Muscle layer of colon (tissue), 2 donors: ENCODE results near the gene AMELX.

Experiments
- H3K27ac ChIP-seq: one replicate; pipeline ENCODE4 v1.7.0; 2013; ENCODE audit warnings: low read depth, mild to moderate bottlenecking, low read length, moderate library complexity
- H3K27me3 ChIP-seq, 2 donors: one replicate each; pipeline ENCODE4 v1.7.0; 2013; ENCODE audit warnings: low read length in 2 of 2, mild to moderate bottlenecking in 2 of 2; ENCODE audit not compliant: insufficient read depth in 2 of 2, control insufficient read depth in 1 of 2
- H3K36me3 ChIP-seq: one replicate; pipeline ENCODE4 v1.7.0; 2013; ENCODE audit warnings: mild to moderate bottlenecking, low read length; ENCODE audit not compliant: insufficient read depth
- H3K4me1 ChIP-seq: one replicate; pipeline ENCODE4 v1.7.0; 2013; ENCODE audit warnings: mild to moderate bottlenecking, low read length; ENCODE audit not compliant: insufficient read depth
- H3K4me3 ChIP-seq, 2 donors: one replicate each; pipeline ENCODE4 v1.7.0; 2013; ENCODE audit warnings: low read length in 2 of 2, low read depth in 1 of 2, mild to moderate bottlenecking in 1 of 2, moderate library complexity in 1 of 2
- H3K9ac ChIP-seq: one replicate; pipeline ENCODE4 v1.7.0; 2013; ENCODE audit warnings: low read length
- H3K9me3 ChIP-seq: one replicate; pipeline ENCODE4 v1.7.0; 2013; ENCODE audit warnings: mild to moderate bottlenecking, low read length
- donor health status: abdominal sarcoma.
- donor health status: Adenocarcinoma of cecum.

AMELX gene

DNA sequence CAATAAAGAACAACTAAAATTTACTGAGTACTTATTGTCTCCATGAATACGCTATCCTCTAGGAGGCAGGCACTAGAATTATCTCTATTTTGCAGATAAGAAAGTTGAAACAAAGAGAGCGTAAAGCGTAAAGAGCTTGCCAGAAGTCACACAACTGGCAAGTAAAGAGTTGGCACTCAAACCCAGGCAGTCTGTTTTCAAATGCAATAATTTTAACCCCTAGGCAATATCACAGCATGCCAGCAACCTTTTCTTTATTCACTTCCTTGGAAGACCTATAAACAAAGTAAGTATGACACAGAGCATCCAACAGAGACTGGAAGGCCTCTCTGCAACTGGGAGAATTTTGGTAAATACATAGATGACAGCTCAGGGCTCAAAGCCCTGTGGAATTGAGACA, 23.2 kb upstream of the AMELX start:
- Histone ChIP-seq H3K27ac (no peak overlapping the region), H3K9ac (no peak overlapping the region), H3K27me3 (no peaks in the 10 kb centered on the region), H3K9me3 (no peaks in the 10 kb centered on the region), H3K4me1 (no peaks in the 10 kb centered on the region), H3K36me3 (no peaks in the 10 kb centered on the region), H3K4me3 (no peak overlapping the region)

DNA sequence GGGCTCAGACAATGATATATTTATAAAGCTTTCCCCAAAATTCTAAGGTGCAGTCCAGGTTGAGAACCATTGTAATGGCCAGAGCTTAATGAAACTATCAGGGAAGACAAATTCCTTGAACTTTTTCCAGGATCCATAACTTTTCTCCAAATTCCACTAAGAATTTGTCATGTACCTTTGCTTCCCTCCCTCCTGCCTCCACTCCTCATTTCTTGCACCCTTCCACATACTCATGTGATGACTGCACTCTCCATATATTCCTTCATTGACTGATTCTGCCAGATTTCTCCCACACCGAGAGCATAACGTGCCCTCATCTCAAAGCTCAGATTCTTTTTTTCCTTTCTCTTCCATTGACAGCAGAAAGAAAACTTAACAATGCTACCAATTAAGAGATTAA, 20.9 kb upstream of the AMELX start:
- H3K9me3 ChIP-seq: no peaks in the 10 kb centered on the region
- no peaks in the 10 kb centered on the region for H3K36me3 ChIP-seq
- no peak overlapping the region for H3K9ac ChIP-seq
- H3K4me1 ChIP-seq: no peaks in the 10 kb centered on the region
- no peaks in the 10 kb centered on the region for H3K27me3 ChIP-seq
- no peak overlapping the region for H3K27ac ChIP-seq
- no peak overlapping the region for H3K4me3 ChIP-seq

GRCh38 chrX:11272863-11273262, 20.4 kb upstream of the AMELX start:
- no peak overlapping the region for H3K4me3 ChIP-seq

DNA sequence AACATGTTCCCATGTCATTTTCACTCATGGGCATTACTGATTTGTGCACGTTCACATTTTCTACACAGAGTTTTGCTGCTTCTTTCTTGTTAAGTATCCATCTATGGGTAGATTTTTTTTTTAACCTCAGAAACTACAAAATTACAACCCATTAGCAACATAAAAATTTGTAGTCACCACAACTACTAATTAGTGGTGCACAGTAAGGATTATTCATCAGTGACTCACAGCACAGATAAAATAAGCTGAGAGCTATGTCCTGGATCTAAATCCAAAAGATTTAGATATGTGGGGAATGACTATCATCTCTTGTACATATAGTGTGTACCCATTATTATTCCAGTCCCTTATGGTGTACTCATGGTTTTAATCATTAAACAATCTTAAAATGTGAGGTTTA, 19.7 kb upstream of the AMELX start:
- no peak overlapping the region for H3K27ac ChIP-seq
- no peak overlapping the region for H3K4me3 ChIP-seq
- no peaks in the 10 kb centered on the region for H3K27me3 ChIP-seq
- H3K9ac ChIP-seq: no peak overlapping the region
- no peaks in the 10 kb centered on the region for H3K4me1 ChIP-seq
- no peaks in the 10 kb centered on the region for H3K36me3 ChIP-seq
- H3K9me3 ChIP-seq: no peaks in the 10 kb centered on the region

More at GRCh38 chrX:11272863-11273262, 20.4 kb upstream of the AMELX start:
- H3K9me3 ChIP-seq: no peaks in the 10 kb centered on the region
- H3K27ac ChIP-seq: no peak overlapping the region
- no peaks in the 10 kb centered on the region for H3K4me1 ChIP-seq
- no peaks in the 10 kb centered on the region for H3K27me3 ChIP-seq
- H3K9ac ChIP-seq: no peak overlapping the region
- H3K36me3 ChIP-seq: no peaks in the 10 kb centered on the region

DNA sequence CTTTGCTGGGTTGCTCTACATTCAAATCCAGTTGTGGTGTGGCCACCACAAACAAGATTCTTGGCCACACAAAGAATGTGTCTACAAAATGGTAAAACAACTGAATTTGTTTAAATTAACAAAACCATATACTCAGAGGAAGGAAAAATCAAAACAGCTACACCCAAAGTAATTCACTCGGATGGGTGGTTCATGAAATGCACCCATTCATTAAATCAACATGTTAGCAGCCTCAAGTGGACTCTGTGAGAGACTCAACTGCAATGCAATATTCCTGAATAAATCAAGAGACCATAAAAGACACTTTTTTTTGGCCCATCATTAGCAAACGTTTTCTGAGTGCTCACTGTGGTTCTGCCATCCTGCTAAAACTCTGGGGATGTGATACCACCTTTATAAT, 11.2 kb upstream of the AMELX start:
- H3K27me3 ChIP-seq: no peaks in the 10 kb centered on the region
- no peaks in the 10 kb centered on the region for H3K4me1 ChIP-seq
- H3K27ac ChIP-seq: no peak overlapping the region
- H3K36me3 ChIP-seq: no peaks in the 10 kb centered on the region
- H3K9ac ChIP-seq: no peak overlapping the region
- no peaks in the 10 kb centered on the region for H3K9me3 ChIP-seq
- H3K4me3 ChIP-seq: no peak overlapping the region

GRCh38 chrX:11285651-11286050, 7.6 kb upstream of the AMELX start:
- no peaks in the 10 kb centered on the region for H3K27me3 ChIP-seq

GRCh38 chrX:11287505-11287904, 5.7 kb upstream of the AMELX start:
- Histone ChIP-seq H3K27ac (no peak overlapping the region), H3K9me3 (no peaks in the 10 kb centered on the region), H3K9ac (no peak overlapping the region), H3K4me3 (no peak overlapping the region), H3K36me3 (no peaks in the 10 kb centered on the region), H3K4me1 (no peaks in the 10 kb centered on the region), H3K27me3 (no peaks in the 10 kb centered on the region)

More at GRCh38 chrX:11285651-11286050, 7.6 kb upstream of the AMELX start:
- no peak overlapping the region for H3K27ac ChIP-seq
- H3K4me3 ChIP-seq: no peak overlapping the region
- H3K36me3 ChIP-seq: no peaks in the 10 kb centered on the region
- H3K9ac ChIP-seq: no peak overlapping the region
- no peaks in the 10 kb centered on the region for H3K4me1 ChIP-seq
- no peaks in the 10 kb centered on the region for H3K9me3 ChIP-seq

DNA sequence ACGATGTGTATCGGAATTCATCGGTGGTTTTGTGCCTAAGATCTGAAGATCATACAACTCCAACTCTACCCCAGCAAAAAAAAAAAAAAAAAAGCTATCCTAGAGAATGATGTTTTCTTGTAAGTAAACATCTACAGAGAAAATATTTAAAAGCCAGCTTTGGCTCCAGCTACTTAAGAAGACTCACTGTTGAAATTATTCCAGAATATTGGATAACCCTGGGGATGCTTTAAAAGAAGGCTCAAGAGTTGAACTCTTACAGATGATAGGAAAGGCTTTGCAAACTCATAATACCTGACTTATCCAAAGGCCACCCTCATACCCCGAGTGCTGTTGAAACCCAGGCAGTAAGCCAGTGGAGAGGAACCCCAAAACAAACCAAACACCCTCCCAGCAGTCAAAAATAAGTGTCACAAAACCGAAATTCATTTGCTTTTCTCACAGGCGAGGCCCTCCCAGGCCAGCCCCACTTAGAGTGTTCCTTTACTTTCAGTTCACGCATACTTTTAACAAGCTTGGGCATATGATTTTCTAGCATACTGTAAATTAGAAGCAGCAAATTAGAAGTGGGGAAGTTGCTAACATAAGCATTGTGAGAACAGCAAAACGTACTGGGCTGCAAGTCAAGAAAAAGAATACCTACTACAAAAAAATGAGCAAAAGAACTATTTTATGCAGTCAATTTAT, 2.7 kb upstream of the AMELX start:
- H3K4me1 ChIP-seq: no peaks in the 10 kb centered on the region
- H3K27me3 ChIP-seq: no peaks in the 10 kb centered on the region
- no peak overlapping the region for H3K4me3 ChIP-seq
- no peaks in the 10 kb centered on the region for H3K36me3 ChIP-seq
- no peak overlapping the region for H3K27ac ChIP-seq
- H3K9me3 ChIP-seq: no peaks in the 10 kb centered on the region
- no peak overlapping the region for H3K9ac ChIP-seq

- H3K4me3 ChIP-seq: no peak overlapping the region
- H3K9me3 ChIP-seq: no peaks in the 10 kb centered on the region
- H3K27me3 ChIP-seq: no peaks in the 10 kb centered on the region
- H3K9ac ChIP-seq: no peak overlapping the region
- peaks cover 8% of the 10 kb centered on the region for H3K4me1 ChIP-seq
- H3K27ac ChIP-seq: no peak overlapping the region
- H3K36me3 ChIP-seq: no peaks in the 10 kb centered on the region
Measured at GRCh38 chrX:11296051-11296450, 2.8 kb downstream of the AMELX start.

- Histone ChIP-seq H3K27me3 (no peaks in the 10 kb centered on the region), H3K9ac (no peak overlapping the region), H3K36me3 (no peaks in the 10 kb centered on the region), H3K27ac (no peak overlapping the region), H3K4me1 (peaks cover 15% of the 10 kb centered on the region), H3K9me3 (no peaks in the 10 kb centered on the region), H3K4me3 (no peak overlapping the region)
Measured at GRCh38 chrX:11298600-11298999, 5.4 kb downstream of the AMELX start.

- no peak overlapping the region for H3K27ac ChIP-seq
- H3K9ac ChIP-seq: no peak overlapping the region
- H3K4me1 ChIP-seq: peaks cover 7% of the 10 kb centered on the region
Measured at GRCh38 chrX:11304829-11305228, 11.6 kb downstream of the AMELX start.

DNA sequence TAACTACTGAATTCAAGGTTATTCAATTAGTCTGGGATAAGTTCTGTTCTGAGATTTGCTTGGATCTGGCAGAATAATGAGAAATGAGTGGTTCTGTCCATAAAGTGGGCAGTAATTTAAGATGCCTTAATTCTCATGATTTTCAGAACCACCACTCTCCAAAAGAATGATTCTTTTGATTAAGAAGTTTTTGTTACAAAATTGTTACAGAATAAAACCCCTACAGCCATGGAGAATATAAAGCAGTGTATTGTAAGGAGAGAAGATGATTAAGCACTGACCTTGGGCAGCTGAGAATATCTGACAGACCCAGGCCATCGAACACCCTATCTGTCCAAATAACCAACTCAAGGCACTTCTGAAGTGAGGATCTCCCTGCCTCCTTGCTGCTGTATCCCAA, 12.4 kb downstream of the AMELX start:
- Histone ChIP-seq H3K4me3 (no peak overlapping the region), H3K9ac (no peak overlapping the region), H3K4me1 (peaks cover 7% of the 10 kb centered on the region), H3K36me3 (no peaks in the 10 kb centered on the region), H3K27ac (no peak overlapping the region), H3K9me3 (no peaks in the 10 kb centered on the region), H3K27me3 (no peaks in the 10 kb centered on the region)

More at GRCh38 chrX:11304829-11305228, 11.6 kb downstream of the AMELX start:
- Histone ChIP-seq H3K9me3 (no peaks in the 10 kb centered on the region), H3K27me3 (no peaks in the 10 kb centered on the region), H3K4me3 (no peak overlapping the region), H3K36me3 (no peaks in the 10 kb centered on the region)
